HCT116 (cell line): ENCODE results near the gene STK36. TPM values are rescaled to one million over a fixed set of nuclear protein-coding genes. Genes with fewer than 3 reads are reported as not detected.

Experiments used
- ATAC-seq: fragments of 200-7000 bp; cut with Tn5 transposase; 2 replicates; pipeline ENCODE4 v1.9.1; 2020; ENCODE audit warnings: mild to moderate bottlenecking, moderate library complexity
- BruUV-seq: library from RNA; stranded (reverse); fragments of 400-500 nt; replicated peaks from 2 replicates; lab custom pipeline; 2021; lab: Mats Ljungman, UMichigan
- CTCF ChIA-PET: fragments of 300-600 bp; sonication (Branson Sonifier 250); formaldehyde crosslinking; loops from one replicate; lab custom pipeline; 2021; ENCODE audit warnings: antibody characterized with exemption; lab: Charles Lee
- POLR2A ChIA-PET: fragments of 300-600, 350-600 bp; sonication (Branson Sonifier 250); formaldehyde crosslinking; loops from one replicate; lab custom pipeline; 2021; ENCODE audit warnings: antibody characterized with exemption; lab: Charles Lee
- RAD21 ChIA-PET, 2 experiments: fragments of 300-600 bp; sonication (Branson Sonifier 250); formaldehyde crosslinking; loops; one replicate each; lab custom pipeline; 2023; ENCODE audit warnings: low total read pairs in 2 of 2; ENCODE audit not compliant: uncharacterized antibody in 2 of 2, unreplicated experiment in 2 of 2, low non-redundant PET in 1 of 2; lab: Charles Lee
- DNase-seq: peaks from one replicate; pipeline ENCODE4 v3.0.0-alpha.2; 2010; ENCODE audit warnings: low read depth, low spot score
- H2AFZ ChIP-seq: fragments of 200-600 bp; shearing (Covaris generic), sonication (generic); 2 replicates; pipeline ENCODE4 v1.6.1; 2017; ENCODE audit warnings: low read depth, mixed run types, mixed read lengths, antibody characterized with exemption, low read length; ENCODE audit not compliant: poor library complexity, severe bottlenecking
- H3K27ac ChIP-seq: 2 replicates; pipeline ENCODE4 v1.5.1; 2012; ENCODE audit warnings: low read depth, low read length
- H3K27me3 ChIP-seq: fragments of 200-600 bp; sonication (generic); 2 replicates; pipeline ENCODE4 v1.6.1; 2016; ENCODE audit warnings: mixed run types, low read length, mixed read lengths; ENCODE audit not compliant: insufficient read depth
- H3K36me3 ChIP-seq, 2 experiments: fragments of 200-500 bp in 1 of 2; fragments of 200-600 bp in 1 of 2; sonication (Bioruptor generic) in 1 of 2; sonication (generic) in 1 of 2; 2 replicates each; pipeline versions ENCODE4 v1.5.1 to v1.6.1; 2014 to 2016; ENCODE audit warnings: low read length in 2 of 2, inconsistent platforms in 1 of 2, mixed read lengths in 1 of 2, mixed run types in 1 of 2; ENCODE audit not compliant: insufficient read depth in 2 of 2, control insufficient read depth in 1 of 2
- H3K4me1 ChIP-seq, 2 experiments: fragments of 200-600 bp in 1 of 2; sonication (generic) in 1 of 2; 2 replicates each; pipeline versions ENCODE4 v1.5.1 to v1.6.1; 2012 to 2017; ENCODE audit warnings: low read length in 2 of 2, inconsistent platforms in 1 of 2, mild to moderate bottlenecking in 1 of 2, mixed read lengths in 1 of 2, mixed run types in 1 of 2, moderate library complexity in 1 of 2; ENCODE audit not compliant: insufficient read depth in 2 of 2, control insufficient read depth in 1 of 2
- H3K4me2 ChIP-seq: fragments of 200-600 bp; sonication (generic); 2 replicates; pipeline ENCODE4 v1.6.1; 2017; ENCODE audit warnings: mixed run types, low read length, mixed read lengths
- H3K4me3 ChIP-seq, 2 experiments: fragments of 200-600 bp in 1 of 2; sonication (generic) in 1 of 2; replicated peaks in 1 of 2; 2 replicates each; pipeline ENCODE4 v1.5.1; 2011 to 2016; ENCODE audit warnings: low read length in 2 of 2, control low read depth in 1 of 2, low read depth in 1 of 2, mild to moderate bottlenecking in 1 of 2, mixed read lengths in 1 of 2, mixed run types in 1 of 2
- H3K79me2 ChIP-seq: fragments of 200-600 bp; sonication (generic); 2 replicates; pipeline ENCODE4 v1.6.1; 2017; ENCODE audit warnings: mild to moderate bottlenecking, mixed run types, low read length, moderate library complexity, mixed read lengths; ENCODE audit not compliant: insufficient read depth
- H3K9ac ChIP-seq: fragments of 200-600 bp; sonication (generic); 2 replicates; pipeline ENCODE4 v1.6.1; 2016; ENCODE audit warnings: low read length, mixed read lengths
- H3K9me2 ChIP-seq: fragments of 200-600 bp; sonication (generic), shearing (Covaris generic); 2 replicates; pipeline ENCODE4 v1.6.1; 2017; ENCODE audit warnings: mixed run types, mild to moderate bottlenecking, moderate library complexity; ENCODE audit not compliant: insufficient read depth
- H3K9me3 ChIP-seq, 2 experiments: fragments of 200-500 bp in 1 of 2; fragments of 200-600 bp in 1 of 2; sonication (Bioruptor generic) in 1 of 2; sonication (generic) in 1 of 2; 2 replicates each; pipeline ENCODE4 v1.6.1; 2014 to 2017; ENCODE audit warnings: low read length in 2 of 2, mixed read lengths in 2 of 2, inconsistent platforms in 1 of 2, low read depth in 1 of 2, mild to moderate bottlenecking in 1 of 2, mixed run types in 1 of 2, moderate library complexity in 1 of 2; ENCODE audit not compliant: control insufficient read depth in 1 of 2, insufficient read depth in 1 of 2
- H4K20me1 ChIP-seq: fragments of 200-600 bp; sonication (generic), shearing (Covaris generic); 2 replicates; pipeline ENCODE4 v1.6.1; 2017; ENCODE audit warnings: mixed run types, mild to moderate bottlenecking, moderate library complexity; ENCODE audit not compliant: insufficient read depth
- ATF3 ChIP-seq: IDR thresholded peaks from 2 replicates; pipeline ENCODE4 v1.6.1; 2012
- CBX3 ChIP-seq: IDR thresholded peaks from 2 replicates; pipeline ENCODE4 v1.6.1; 2012; ENCODE audit warnings: low read depth
- CEBPB ChIP-seq: IDR thresholded peaks from 2 replicates; pipeline ENCODE4 v1.6.1; 2012; ENCODE audit warnings: low read depth
- EGR1 ChIP-seq: IDR thresholded peaks from 2 replicates; pipeline ENCODE4 v1.6.1; 2012; ENCODE audit warnings: low read depth
- EZH2 ChIP-seq: fragments of 200-600 bp; sonication (generic); IDR thresholded peaks from 2 replicates; pipeline ENCODE4 v1.6.1; 2017; ENCODE audit warnings: antibody characterized with exemption, mixed run types
- JUND ChIP-seq: IDR thresholded peaks from 2 replicates; pipeline ENCODE4 v1.6.1; 2012
- MAX ChIP-seq: IDR thresholded peaks from 2 replicates; pipeline ENCODE4 v1.6.1; 2012
- POLR2A ChIP-seq: IDR thresholded peaks from 2 replicates; pipeline ENCODE4 v1.7.0; 2011; ENCODE audit warnings: borderline replicate concordance; ENCODE audit not compliant: insufficient read depth, insufficient read length; ENCODE audit errors: extremely low read depth
- POLR2AphosphoS5 ChIP-seq: IDR thresholded peaks from 2 replicates; pipeline ENCODE4 v1.6.1; 2011; ENCODE audit warnings: mild to moderate bottlenecking, low read depth, low read length, moderate library complexity
- REST ChIP-seq: IDR thresholded peaks from 2 replicates; pipeline ENCODE4 v1.6.1; 2012; ENCODE audit warnings: low read depth
- SIN3A ChIP-seq: IDR thresholded peaks from 2 replicates; pipeline ENCODE4 v1.6.1; 2012; ENCODE audit warnings: low read depth
- SRF ChIP-seq: IDR thresholded peaks from 2 replicates; pipeline ENCODE4 v1.6.1; 2012; ENCODE audit warnings: low read depth
- TCF7L2 ChIP-seq: IDR thresholded peaks from 2 replicates; pipeline ENCODE4 v1.7.0; 2011; ENCODE audit warnings: borderline replicate concordance, inconsistent platforms; ENCODE audit not compliant: insufficient read depth, insufficient read length; ENCODE audit errors: extremely low read depth
- ZNF274 ChIP-seq: fragments of 200-500 bp; sonication (Bioruptor generic); IDR thresholded peaks from 2 replicates; pipeline ENCODE4 v1.6.1; 2014; ENCODE audit warnings: mild to moderate bottlenecking, low read depth, low read length, inconsistent platforms
- intact Hi-C: fragments of 100-400 bp; cut with micrococcal nuclease; formaldehyde crosslinking; loops from 2 replicates; pipeline ENCODE4 v1.10.0; 2022
- total RNA-seq: library from RNA; stranded (reverse); gene quantifications from one replicate; pipeline ENCODE4 v1.2.1, GENCODE V29; 2021; ENCODE audit not compliant: unreplicated experiment

The STK36 gene
- total RNA-seq, 1 experiment from 2014 or later = 45.5 TPM

- no peak for DNase-seq
- H3K4me1 ChIP-seq = peaks cover 0 to 18% of the 10 kb centered on the region in 2 experiments; a peak in 2 of 4 replicates
- H3K9ac ChIP-seq = no peak overlapping the region
- H2AFZ ChIP-seq = no peak overlapping the region
- ChIA-PET POLR2A (no interaction called here), CTCF (interaction anchor here (1.7 kb wide), 1 partner anchor 192 kb away, joined by 5 read pairs; no protein-coding TSS in a partner anchor), RAD21 (no interaction called here)
- no peaks in the 10 kb centered on the region for H3K9me2 ChIP-seq
- peaks cover 27 to 46% of the 10 kb centered on the region in 2 experiments for H3K36me3 ChIP-seq
- H3K27me3 ChIP-seq = no peaks in the 10 kb centered on the region
- no peak overlapping the region for H3K4me3 ChIP-seq
- intact Hi-C loops = no loop called here
- no peak overlapping the region for H3K27ac ChIP-seq
- no peaks in the 10 kb centered on the region; the same call in 1 of the 2 replicates for H4K20me1 ChIP-seq
- no peak for TF ChIP-seq CBX3
- TF ChIP-seq POLR2AphosphoS5 = no peak
- no peak for TF ChIP-seq JUND
- no peak for TF ChIP-seq SRF
- no peak for TF ChIP-seq CEBPB
- TF ChIP-seq EZH2 = no peak
- TF ChIP-seq TCF7L2 = no peak
- TF ChIP-seq EGR1 = no peak
- TF ChIP-seq ZNF274 = no peak
- no peak for TF ChIP-seq POLR2A
- TF ChIP-seq SIN3A = no peak
- no peak for TF ChIP-seq ATF3
- TF ChIP-seq REST = no peak
- TF ChIP-seq MAX = no peak
- no peak overlapping the region for H3K4me2 ChIP-seq
- H3K9me3 ChIP-seq = no peaks in the 10 kb centered on the region
- no TSS peak for BruUV-seq
- ATAC-seq = no peak
- H3K79me2 ChIP-seq = peaks cover 70% of the 10 kb centered on the region
These were observed 16.1 kb upstream of the STK36 start for GRCh38 chr2:218655751-218656150.
